ENCODE results near the gene ARSG. TPM values are rescaled to one million over a fixed set of nuclear protein-coding genes. Genes with fewer than 3 reads are reported as not detected.
"Not testable (repeated sequence)": the region's sequence is repeated elsewhere in the genome, so short reads cannot be mapped to it uniquely, and the experiment has no call there.

ARSG gene
- total RNA-seq, 2 donors from 2014 or later = 5.4 to 16.9 TPM

- Histone ChIP-seq H3K27me3 (replicated peaks; ENCODE audit: insufficient read depth) (no peaks in the 10 kb centered on the region), H3K36me3 (peaks cover 13% of the 10 kb centered on the region), H3K27ac (peak overlapping the region; percentile 93 to 98), H3K4me1 (ENCODE audit: control insufficient read depth in 1 of 2, low read depth in 2 of 2) (peaks cover 7 to 23% of the 10 kb centered on the region in 2 donors), H3K4me3 (peak overlapping the region; percentile 97), H3K9me3 (no peaks in the 10 kb centered on the region)
- ATAC-seq (ENCODE audit: insufficient number of reproducible peaks, low FRiP score, low read depth) (no peak), DNase-seq (ENCODE audit: low spot score) (no peak)
- TF ChIP-seq CTCF (IDR thresholded peaks at IDR 0.05) = no peak
Observed at GRCh38 chr17:68248891-68249290, 42.4 kb upstream of the ARSG start.

- H3K36me3 ChIP-seq = peaks cover 13% of the 10 kb centered on the region
- no peak for DNase-seq (ENCODE audit: low spot score)
- H3K4me3 ChIP-seq = no peak overlapping the region
- H3K27me3 ChIP-seq (replicated peaks; ENCODE audit: insufficient read depth) = no peaks in the 10 kb centered on the region
- ATAC-seq (ENCODE audit: insufficient number of reproducible peaks, low FRiP score, low read depth) = no peak
- no peaks in the 10 kb centered on the region for H3K9me3 ChIP-seq
- H3K27ac ChIP-seq = peak overlapping the region in 1 of 2 donors; percentile 98
- TF ChIP-seq CTCF (IDR thresholded peaks at IDR 0.05) = no peak
- peaks cover 7 to 23% of the 10 kb centered on the region in 2 donors for H3K4me1 ChIP-seq (ENCODE audit: control insufficient read depth in 1 of 2, low read depth in 2 of 2)
Observed at GRCh38 chr17:68249354-68249765, 41.9 kb upstream of the ARSG start.

GRCh38 chr17:68253426-68253825 lies 37.9 kb upstream of the ARSG start:
- H3K27ac ChIP-seq; H3K9me3 ChIP-seq; H3K4me3 ChIP-seq; H3K27me3 ChIP-seq (replicated peaks; ENCODE audit: insufficient read depth); ATAC-seq (ENCODE audit: insufficient number of reproducible peaks, low FRiP score, low read depth); DNase-seq (ENCODE audit: low spot score): not testable (repeated sequence)
- peaks cover 7 to 17% of the 10 kb centered on the region in 2 donors for H3K4me1 ChIP-seq (ENCODE audit: control insufficient read depth in 1 of 2, low read depth in 2 of 2)
- peaks cover 29% of the 10 kb centered on the region for H3K36me3 ChIP-seq

GRCh38 chr17:68255151-68255550 lies 36.1 kb upstream of the ARSG start:
- H3K27ac ChIP-seq = no peak overlapping the region
- no peak overlapping the region for H3K4me3 ChIP-seq
- DNase-seq (ENCODE audit: low spot score) (no peak), ATAC-seq (ENCODE audit: insufficient number of reproducible peaks, low FRiP score, low read depth) (no peak)
- peaks cover 0 to 10% of the 10 kb centered on the region in 2 donors for H3K4me1 ChIP-seq (ENCODE audit: control insufficient read depth in 1 of 2, low read depth in 2 of 2)
- no peaks in the 10 kb centered on the region for H3K27me3 ChIP-seq (replicated peaks; ENCODE audit: insufficient read depth)
- TF ChIP-seq CTCF (IDR thresholded peaks at IDR 0.05) = no peak
- H3K36me3 ChIP-seq = peaks cover 27% of the 10 kb centered on the region
- H3K9me3 ChIP-seq = no peaks in the 10 kb centered on the region

GRCh38 chr17:68255731-68256538 lies 35.4 kb upstream of the ARSG start:
- TF ChIP-seq CTCF (IDR thresholded peaks at IDR 0.05) = no peak
- Histone ChIP-seq H3K27ac (no peak overlapping the region), H3K9me3 (no peaks in the 10 kb centered on the region), H3K4me3 (no peak overlapping the region), H3K36me3 (peaks cover 20% of the 10 kb centered on the region), H3K4me1 (ENCODE audit: control insufficient read depth in 1 of 2, low read depth in 2 of 2) (peaks cover 0 to 10% of the 10 kb centered on the region in 2 donors), H3K27me3 (replicated peaks; ENCODE audit: insufficient read depth) (no peaks in the 10 kb centered on the region)
- DNase-seq (ENCODE audit: low spot score) = no peak
- no peak for ATAC-seq (ENCODE audit: insufficient number of reproducible peaks, low FRiP score, low read depth)

- not testable (repeated sequence) for H3K4me3 ChIP-seq; ATAC-seq (ENCODE audit: insufficient number of reproducible peaks, low FRiP score, low read depth); H3K9me3 ChIP-seq; DNase-seq (ENCODE audit: low spot score); H3K27me3 ChIP-seq (replicated peaks; ENCODE audit: insufficient read depth); H3K27ac ChIP-seq
- H3K36me3 ChIP-seq = peaks cover 16% of the 10 kb centered on the region
- peaks cover 0 to 10% of the 10 kb centered on the region in 2 donors for H3K4me1 ChIP-seq (ENCODE audit: control insufficient read depth in 1 of 2, low read depth in 2 of 2)
Observed at GRCh38 chr17:68256701-68257100, 34.6 kb upstream of the ARSG start.

Data from thoracic aorta (tissue), 2 donors.